ENCODE data around the gene RFX1. TPM values are rescaled to one million over a fixed set of nuclear protein-coding genes. Genes with fewer than 3 reads are reported as not detected.

The RFX1 gene
- total RNA-seq, 1 experiment from 2014 or later: 3.1 TPM

Other genes starting within 250 kb of the RFX1 start
- 60.0 and 65.9 TPM in 2 replicates for gene MRI1, start 241.8 kb downstream of the RFX1 start, total RNA-seq (2014; rRNA removed; shearing (Covaris generic))
- gene C19orf53, start 231.9 kb downstream of the RFX1 start, total RNA-seq (2014; rRNA removed; shearing (Covaris generic)): 382 and 486 TPM in 2 replicates
- gene ZSWIM4, start 210.9 kb downstream of the RFX1 start, total RNA-seq (2014; rRNA removed; shearing (Covaris generic)): 1.8 and 2.7 TPM in 2 replicates
- not detected in 2 replicates for gene NANOS3, start 129.2 kb downstream of the RFX1 start, total RNA-seq (2014; rRNA removed; shearing (Covaris generic))
- 2.0 and 3.3 TPM in 2 replicates for gene BRME1, start 100.2 kb downstream of the RFX1 start, total RNA-seq (2014; rRNA removed; shearing (Covaris generic))
- 16.8 and 19.7 TPM in 2 replicates for gene CC2D1A, start 100.1 kb downstream of the RFX1 start, total RNA-seq (2014; rRNA removed; shearing (Covaris generic))
- gene PODNL1, start 67.9 kb downstream of the RFX1 start, total RNA-seq (2014; rRNA removed; shearing (Covaris generic)): 0.23 and 0.37 TPM in 2 replicates
- 35.0 and 44.0 TPM in 2 replicates for gene DCAF15, start 53.8 kb downstream of the RFX1 start, total RNA-seq (2014; rRNA removed; shearing (Covaris generic))
- gene RLN3, start 21.8 kb upstream of the RFX1 start, total RNA-seq (2014; rRNA removed; shearing (Covaris generic)): not detected in 2 replicates
- 20.7 and 22.6 TPM in 2 replicates for gene IL27RA, start 25.4 kb upstream of the RFX1 start, total RNA-seq (2014; rRNA removed; shearing (Covaris generic))
- 1.5 and 3.9 TPM in 2 replicates for gene PALM3, start 55.8 kb upstream of the RFX1 start, total RNA-seq (2014; rRNA removed; shearing (Covaris generic))
- gene MISP3, start 66.5 kb upstream of the RFX1 start, total RNA-seq (2014; rRNA removed; shearing (Covaris generic)): 1.4 and 1.5 TPM in 2 replicates
- 0.23 TPM in 1 of 2 replicates, not detected in the other for gene C19orf67, start 79.5 kb upstream of the RFX1 start, total RNA-seq (2014; rRNA removed; shearing (Covaris generic))
- gene SAMD1, start 84.4 kb upstream of the RFX1 start, total RNA-seq (2014; rRNA removed; shearing (Covaris generic)): 67.3 and 74.3 TPM in 2 replicates
- 17.6 and 25.6 TPM in 2 replicates for gene PRKACA, start 111.4 kb upstream of the RFX1 start, total RNA-seq (2014; rRNA removed; shearing (Covaris generic))
- 80.4 and 123 TPM in 2 replicates for gene ASF1B, start 130.3 kb upstream of the RFX1 start, total RNA-seq (2014; rRNA removed; shearing (Covaris generic))
- 8.7 and 17.4 TPM in 2 replicates for gene ADGRL1, start 199.8 kb upstream of the RFX1 start, total RNA-seq (2014; rRNA removed; shearing (Covaris generic))

Measured in HT1080 (cell line).